Measurements from ENCODE around the gene RPL27.

Gene RPL27

GRCh38 chr17:43051969-43052368 lies 53.8 kb downstream of the RPL27 start:
- DNase-seq (ENCODE audit: low read depth), result no peak
